Activated CD4-positive, alpha-beta T cell treated with anti-CD3 and anti-CD28 coated beads for 36 hours (primary cell): ENCODE results near the gene GUCA1A. TPM values are rescaled to one million over a fixed set of nuclear protein-coding genes. Genes with fewer than 3 reads are reported as not detected.
A peak's percentile ranks its signal among the peaks of the same experiment; 100 is the strongest.
"Not testable (repeated sequence)": the region's sequence is repeated elsewhere in the genome, so short reads cannot be mapped to it uniquely, and the experiment has no call there.

Experiments
- ATAC-seq: fragments of 200-7000 bp; cut with Tn5 transposase; one replicate; pipeline ENCODE4 v1.10.0; 2021; ENCODE audit warnings: mild to moderate bottlenecking, moderate library complexity
- CTCF ChIA-PET: fragments of 350-600 bp; sonication (Branson Sonifier 250); formaldehyde crosslinking; loops from one replicate; lab custom pipeline; 2021; ENCODE audit warnings: antibody characterized with exemption; lab: Charles Lee
- POLR2A ChIA-PET: fragments of 350-600 bp; sonication (Branson Sonifier 250); formaldehyde crosslinking; loops from one replicate; lab custom pipeline; 2021; ENCODE audit warnings: antibody characterized with exemption, inconsistent platforms; lab: Charles Lee
- DNase-seq: peaks from one replicate; pipeline ENCODE4 v3.0.0-alpha.2; 2020
- H3K27ac Mint-ChIP-seq: one replicate; pipeline ENCODE4 v1.8.0; 2021; ENCODE audit warnings: mixed read lengths
- H3K27me3 Mint-ChIP-seq: one replicate; pipeline ENCODE4 v1.8.0; 2021; ENCODE audit warnings: mixed read lengths
- H3K36me3 Mint-ChIP-seq: one replicate; pipeline ENCODE4 v1.8.0; 2021; ENCODE audit warnings: low read depth, mixed read lengths
- H3K4me1 Mint-ChIP-seq: one replicate; pipeline ENCODE4 v1.8.0; 2021; ENCODE audit warnings: mixed read lengths
- H3K4me3 Mint-ChIP-seq: one replicate; pipeline ENCODE4 v1.8.0; 2021; ENCODE audit warnings: mild to moderate bottlenecking, moderate library complexity, mixed read lengths
- H3K9me3 Mint-ChIP-seq: one replicate; pipeline ENCODE4 v1.8.0; 2021; ENCODE audit warnings: low read depth, mixed read lengths
- intact Hi-C, 2 experiments: fragments of 100-400 bp; cut with DNase I in 1 of 2; cut with micrococcal nuclease in 1 of 2; formaldehyde crosslinking; loops; one replicate each; pipeline versions ENCODE4 v1.14.2 to v1.15.1; 2022 to 2024; cut with DNase I, micrococcal nuclease
- total RNA-seq, 2 experiments: library from RNA; stranded (reverse); gene quantifications; one replicate each; pipeline ENCODE4 v1.2.3, GENCODE V29; 2021

The GUCA1A gene
- total RNA-seq, 2 experiments from 2014 or later: not detected

DNA sequence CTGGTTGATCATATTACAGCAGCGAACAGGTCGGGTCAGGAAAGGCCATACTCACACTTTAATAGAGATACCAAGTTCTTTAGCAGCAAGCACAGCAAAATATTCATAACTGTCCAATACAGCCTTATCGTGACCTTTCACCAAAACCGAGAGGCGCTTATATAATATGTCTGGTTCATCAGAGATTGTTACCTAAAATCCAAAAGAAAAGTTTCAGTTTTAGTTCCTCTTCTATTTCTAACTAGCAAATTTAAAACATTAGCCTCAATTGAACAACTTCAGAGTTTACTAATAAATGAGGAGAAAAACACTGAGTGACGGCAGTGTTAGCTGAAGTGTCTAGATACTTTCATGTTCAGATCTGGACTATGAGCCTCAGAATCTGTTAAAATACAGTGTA lies 38.6 kb downstream of the GUCA1A start:
- peaks cover 30% of the 10 kb centered on the region for H3K4me1 Mint-ChIP-seq
- H3K27ac Mint-ChIP-seq: no peak overlapping the region
- H3K36me3 Mint-ChIP-seq: peaks cover 43% of the 10 kb centered on the region
- DNase-seq: no peak
- no peak overlapping the region for H3K4me3 Mint-ChIP-seq
- ChIA-PET CTCF (interaction anchor here (0.7 to 2.1 kb wide), 3 partner anchors 42 to 326 kb away, joined by 3 to 5 read pairs (median 3); no protein-coding TSS in a partner anchor), POLR2A (no interaction called here)
- intact Hi-C loops: no loop called here
- no peaks in the 10 kb centered on the region for H3K9me3 Mint-ChIP-seq
- no peaks in the 10 kb centered on the region for H3K27me3 Mint-ChIP-seq
- no peak for ATAC-seq

DNA sequence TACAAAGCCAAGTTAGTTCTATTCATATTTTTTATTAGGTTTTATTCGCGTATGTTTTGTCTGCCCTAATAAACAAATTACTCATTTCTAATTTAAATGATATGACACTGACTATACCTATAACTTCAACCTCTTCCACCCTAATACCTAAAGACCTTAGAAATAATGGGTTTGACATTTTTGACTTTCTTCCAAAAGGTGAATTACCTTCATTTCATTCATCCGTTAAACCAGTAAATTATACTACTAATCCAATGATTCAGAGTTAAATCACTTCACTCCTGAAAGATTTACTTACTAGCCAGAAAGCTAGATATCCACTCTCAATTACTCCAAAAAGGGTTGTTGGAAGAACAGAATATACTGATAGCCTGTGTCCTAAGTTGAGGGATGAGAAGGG lies 39.3 kb downstream of the GUCA1A start:
- intact Hi-C loops: no loop called here
- CTCF ChIA-PET: interaction anchor here (0.7 to 2.1 kb wide), 2 partner anchors 42 to 325 kb away, joined by 3 to 5 read pairs; no protein-coding TSS in a partner anchor
- H3K27me3 Mint-ChIP-seq: no peaks in the 10 kb centered on the region
- H3K4me3 Mint-ChIP-seq: no peak overlapping the region
- H3K27ac Mint-ChIP-seq: no peak overlapping the region
- POLR2A ChIA-PET: no interaction called here
- peaks cover 32% of the 10 kb centered on the region for H3K4me1 Mint-ChIP-seq
- ATAC-seq (no peak), DNase-seq (no peak)
- peaks cover 43% of the 10 kb centered on the region for H3K36me3 Mint-ChIP-seq
- H3K9me3 Mint-ChIP-seq: no peaks in the 10 kb centered on the region

DNA sequence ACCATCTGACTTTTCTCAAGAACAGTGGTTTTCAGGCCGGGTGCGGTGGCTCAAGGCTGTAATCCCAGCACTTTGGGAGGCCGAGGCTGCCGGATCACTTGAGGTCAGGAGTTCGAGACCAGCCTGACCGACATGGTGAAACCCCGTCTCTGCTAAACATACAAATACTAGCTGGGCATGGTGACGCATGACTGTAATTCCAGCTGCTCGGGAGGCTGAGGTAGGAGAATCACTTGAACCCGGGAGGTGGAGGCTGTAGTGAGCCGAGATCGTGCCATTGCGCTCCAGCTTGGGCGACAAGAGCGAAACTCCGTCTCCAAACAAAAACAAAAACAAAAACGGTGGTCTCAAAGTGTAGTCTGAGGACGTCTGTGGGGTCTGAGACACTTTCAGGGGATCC lies 43.3 kb downstream of the GUCA1A start:
- POLR2A ChIA-PET: interaction anchor here (0.6 kb wide), 1 partner anchor 508 kb away, joined by 3 read pairs; no protein-coding TSS in a partner anchor
- ATAC-seq: not testable (repeated sequence)

DNA sequence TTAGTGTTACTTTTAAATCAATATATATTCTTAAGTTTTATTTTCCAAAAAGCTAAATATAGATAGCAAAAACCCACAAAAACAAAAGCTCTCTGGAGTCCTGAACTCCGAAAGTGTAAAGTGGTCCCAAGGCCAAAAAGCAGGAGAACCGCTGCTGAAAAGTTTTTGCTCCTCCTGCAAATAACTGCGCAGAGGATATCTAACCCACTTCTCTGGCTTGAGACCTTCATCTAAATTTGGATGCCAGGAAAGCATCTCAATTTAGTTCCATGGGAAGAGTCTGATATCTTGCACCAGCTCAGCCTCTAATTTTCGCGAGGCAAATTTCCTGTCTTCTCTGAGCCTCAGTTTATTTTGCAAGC lies 44.0 kb downstream of the GUCA1A start:
- no peak for DNase-seq
- ATAC-seq: no peak
- peaks cover 32% of the 10 kb centered on the region for H3K4me1 Mint-ChIP-seq
- intact Hi-C loops: loop anchor here (1.0 to 5.0 kb wide), 13 partner anchors 140 to 796 kb away; partner anchors contain the start of genes BYSL (in 2 of the 2), MED20 (in 2 of the 2), PRICKLE4 (in 2 of the 2) and MEA1 (in 1 of the 2)
- H3K9me3 Mint-ChIP-seq: no peaks in the 10 kb centered on the region
- H3K27ac Mint-ChIP-seq: peak overlapping the region; percentile 95
- no peaks in the 10 kb centered on the region for H3K27me3 Mint-ChIP-seq
- peak overlapping the region; percentile 100 for H3K4me3 Mint-ChIP-seq
- ChIA-PET CTCF (interaction anchor here (0.6 to 3.8 kb wide), 17 partner anchors 9 to 450 kb away, joined by 3 to 24 read pairs (median 4); partner anchors contain the start of gene UBR2), POLR2A (interaction anchor here (0.5 to 0.6 kb wide), 2 partner anchors 9 to 509 kb away, joined by 3 read pairs; no protein-coding TSS in a partner anchor)
- peaks cover 22% of the 10 kb centered on the region for H3K36me3 Mint-ChIP-seq

More for the DNA sequence above, 43.3 kb downstream of the GUCA1A start:
- not testable (repeated sequence) for H3K27me3 Mint-ChIP-seq, H3K9me3 Mint-ChIP-seq, DNase-seq
- intact Hi-C loops: loop anchor here (2.0 to 5.0 kb wide), 8 partner anchors 139 to 796 kb away; partner anchors contain the start of genes MEA1 (in 1 of the 2), PRICKLE4 (in 1 of the 2), RPL7L1 (in 1 of the 2) and TBCC (in 1 of the 2)
- CTCF ChIA-PET: interaction anchor here (0.8 to 3.8 kb wide), 11 partner anchors 9 to 450 kb away, joined by 3 to 24 read pairs (median 5); partner anchors contain the start of genes GUCA1B and UBR2
- peak overlapping the region; percentile 100 for H3K4me3 Mint-ChIP-seq
- H3K4me1 Mint-ChIP-seq: peaks cover 30% of the 10 kb centered on the region
- H3K27ac Mint-ChIP-seq: peak overlapping the region; percentile 63
- H3K36me3 Mint-ChIP-seq: peaks cover 22% of the 10 kb centered on the region

DNA sequence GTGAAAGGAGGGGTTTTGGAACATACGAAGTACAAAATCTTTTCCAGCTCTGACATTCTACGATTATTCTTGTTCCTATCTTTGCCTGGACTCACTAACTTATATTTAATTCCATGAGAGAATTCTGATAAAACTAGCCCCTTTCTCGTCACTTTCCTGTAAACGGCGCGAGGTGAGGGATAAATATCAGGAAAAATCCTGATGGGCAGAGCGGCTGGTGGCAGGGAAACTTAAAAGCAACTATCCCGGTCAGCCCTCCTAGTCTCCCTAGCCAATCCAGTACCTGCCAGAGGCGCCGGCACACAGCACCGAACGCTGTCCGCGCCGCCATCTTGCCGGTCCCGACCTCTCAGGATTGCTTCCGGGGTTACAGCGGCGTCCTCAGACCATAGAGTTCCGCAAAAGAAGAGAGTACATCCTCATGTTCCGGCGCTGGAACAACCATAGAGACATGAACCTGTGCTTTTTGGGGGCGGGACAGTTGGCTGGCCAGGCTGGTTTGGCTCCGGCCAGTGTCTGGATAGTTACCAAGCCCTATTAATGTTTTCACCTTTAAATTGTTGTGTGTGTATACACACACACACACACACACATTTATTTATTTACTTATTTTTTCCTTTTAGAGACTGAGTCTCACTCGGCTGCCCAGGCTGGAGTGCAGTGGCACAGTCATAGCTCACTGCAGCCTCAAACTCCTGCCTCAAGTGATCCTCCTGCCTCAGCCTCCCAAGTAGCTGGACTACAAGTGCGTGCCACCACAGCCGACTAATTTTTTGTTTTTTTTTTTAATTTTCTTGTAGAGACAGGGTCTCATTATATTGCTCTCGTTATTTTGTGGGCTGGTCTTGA lies 44.6 kb downstream of the GUCA1A start, which contains the start of gene MRPS10:
TSS of gene MRPS10 (minus strand) at position 343 of the 849 bp plus-strand sequence. CDS start at position 331, 12 bp downstream.
- Mint-ChIP-seq H3K9me3 (no peaks in the 10 kb centered on the region), H3K27me3 (no peaks in the 10 kb centered on the region), H3K4me1 (peaks cover 32% of the 10 kb centered on the region), H3K27ac (peak within 1 kb of the TSS; percentile 95), H3K4me3 (peak within 1 kb of the TSS; percentile 100), H3K36me3 (peaks cover 19% of the 10 kb centered on the region)
- POLR2A ChIA-PET: interaction anchor here (0.7 kb wide), 1 partner anchor 173 kb away, joined by 13 read pairs; no protein-coding TSS in a partner anchor
- ATAC-seq: peak; percentile 99
- intact Hi-C loops: loop anchor here (1.0 to 5.0 kb wide), 14 partner anchors 140 to 795 kb away; partner anchors contain the start of genes BYSL (in 2 of the 2), MED20 (in 2 of the 2), PRICKLE4 (in 2 of the 2) and MEA1 (in 1 of the 2)
- peak; percentile 95 for DNase-seq
- CTCF ChIA-PET: interaction anchor here (0.6 to 3.8 kb wide), 17 partner anchors 9 to 441 kb away, joined by 3 to 24 read pairs (median 4); partner anchors contain the start of gene UBR2

DNA sequence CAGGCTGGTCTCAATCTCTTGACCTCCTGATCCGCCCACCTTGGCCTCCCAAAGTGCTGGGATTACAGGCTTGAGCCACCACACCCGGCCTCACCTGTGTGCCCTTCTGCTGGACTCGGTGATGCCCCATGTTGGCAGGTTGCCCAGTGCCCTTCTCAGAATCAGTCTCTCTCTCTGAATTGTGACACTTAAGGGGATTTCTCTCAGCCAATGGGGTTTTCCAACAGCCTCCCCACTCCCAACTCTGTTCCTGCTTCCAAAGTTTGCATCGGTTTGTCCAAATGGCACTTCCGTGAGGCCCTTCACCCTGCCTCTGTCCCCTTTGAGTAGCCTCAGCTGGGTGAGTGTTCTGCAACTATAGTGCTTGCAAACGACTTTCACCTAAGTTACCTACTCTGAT lies 47.6 kb downstream of the GUCA1A start:
- Mint-ChIP-seq H3K27ac (peak overlapping the region; percentile 53), H3K27me3 (no peaks in the 10 kb centered on the region), H3K4me3 (no peak overlapping the region), H3K9me3 (no peaks in the 10 kb centered on the region), H3K4me1 (peaks cover 35% of the 10 kb centered on the region), H3K36me3 (peaks cover 7% of the 10 kb centered on the region)
- ChIA-PET CTCF (interaction anchor here (0.7 kb wide), 1 partner anchor 327 kb away, joined by 3 read pairs; no protein-coding TSS in a partner anchor), POLR2A (no interaction called here)
- DNase-seq (peak; percentile 35), ATAC-seq (no peak)
- intact Hi-C loops: no loop called here

DNA sequence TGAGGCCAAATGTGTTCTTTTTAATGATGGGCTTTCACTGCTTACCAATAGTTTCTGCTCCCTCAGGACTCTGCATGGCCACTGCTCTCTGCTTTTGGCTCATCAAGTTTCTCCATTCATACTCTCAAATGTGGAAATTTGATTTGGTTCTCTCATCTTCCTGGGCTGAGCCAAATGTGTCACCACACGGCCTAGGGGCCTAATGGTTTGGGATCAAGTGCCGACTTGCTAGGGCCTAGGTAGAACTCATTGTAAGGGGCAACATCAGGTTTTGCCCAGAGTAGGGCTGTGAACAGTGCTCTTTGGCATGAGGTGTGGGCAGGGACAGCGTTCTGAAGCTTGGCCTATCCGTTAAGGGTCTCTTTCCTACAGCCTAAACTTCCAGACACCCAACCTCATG lies 48.4 kb downstream of the GUCA1A start:
- Mint-ChIP-seq H3K9me3 (no peaks in the 10 kb centered on the region), H3K4me3 (no peak overlapping the region), H3K27ac (no peak overlapping the region), H3K36me3 (peaks cover 3% of the 10 kb centered on the region), H3K27me3 (no peaks in the 10 kb centered on the region), H3K4me1 (peaks cover 30% of the 10 kb centered on the region)
- intact Hi-C loops: no loop called here
- POLR2A ChIA-PET: no interaction called here
- CTCF ChIA-PET: interaction anchor here (0.5 to 1.9 kb wide), 3 partner anchors 176 to 343 kb away, joined by 3 to 7 read pairs (median 3); no protein-coding TSS in a partner anchor
- ATAC-seq (no peak), DNase-seq (no peak)

DNA sequence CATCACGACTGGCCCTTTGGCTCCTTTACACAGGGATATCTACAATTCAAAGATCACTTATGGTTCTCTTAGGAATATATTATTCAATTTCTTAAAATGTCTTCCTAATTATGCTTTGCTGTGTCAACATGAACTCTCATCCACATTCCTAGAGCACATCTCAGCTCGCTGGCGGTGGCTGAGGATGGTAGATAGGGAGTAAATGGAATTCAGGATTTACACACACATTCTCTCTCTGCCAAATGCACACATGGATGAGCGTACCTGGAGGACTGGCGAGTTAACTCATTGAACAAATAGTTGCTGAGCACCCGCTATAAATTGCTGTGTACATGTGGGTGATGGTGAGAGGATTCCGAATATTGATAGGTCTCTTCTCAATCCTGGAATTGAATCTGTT lies 49.3 kb downstream of the GUCA1A start:
- peaks cover 26% of the 10 kb centered on the region for H3K4me1 Mint-ChIP-seq
- no peak overlapping the region for H3K4me3 Mint-ChIP-seq
- DNase-seq: no peak
- CTCF ChIA-PET: interaction anchor here (1.0 to 1.9 kb wide), 2 partner anchors 326 to 435 kb away, joined by 3 to 7 read pairs; partner anchors contain the start of gene TOMM6
- H3K9me3 Mint-ChIP-seq: no peaks in the 10 kb centered on the region
- intact Hi-C loops: no loop called here
- no peaks in the 10 kb centered on the region for H3K27me3 Mint-ChIP-seq
- no peak overlapping the region for H3K27ac Mint-ChIP-seq
- H3K36me3 Mint-ChIP-seq: peaks cover 2% of the 10 kb centered on the region
- no peak for ATAC-seq
- POLR2A ChIA-PET: no interaction called here

DNA sequence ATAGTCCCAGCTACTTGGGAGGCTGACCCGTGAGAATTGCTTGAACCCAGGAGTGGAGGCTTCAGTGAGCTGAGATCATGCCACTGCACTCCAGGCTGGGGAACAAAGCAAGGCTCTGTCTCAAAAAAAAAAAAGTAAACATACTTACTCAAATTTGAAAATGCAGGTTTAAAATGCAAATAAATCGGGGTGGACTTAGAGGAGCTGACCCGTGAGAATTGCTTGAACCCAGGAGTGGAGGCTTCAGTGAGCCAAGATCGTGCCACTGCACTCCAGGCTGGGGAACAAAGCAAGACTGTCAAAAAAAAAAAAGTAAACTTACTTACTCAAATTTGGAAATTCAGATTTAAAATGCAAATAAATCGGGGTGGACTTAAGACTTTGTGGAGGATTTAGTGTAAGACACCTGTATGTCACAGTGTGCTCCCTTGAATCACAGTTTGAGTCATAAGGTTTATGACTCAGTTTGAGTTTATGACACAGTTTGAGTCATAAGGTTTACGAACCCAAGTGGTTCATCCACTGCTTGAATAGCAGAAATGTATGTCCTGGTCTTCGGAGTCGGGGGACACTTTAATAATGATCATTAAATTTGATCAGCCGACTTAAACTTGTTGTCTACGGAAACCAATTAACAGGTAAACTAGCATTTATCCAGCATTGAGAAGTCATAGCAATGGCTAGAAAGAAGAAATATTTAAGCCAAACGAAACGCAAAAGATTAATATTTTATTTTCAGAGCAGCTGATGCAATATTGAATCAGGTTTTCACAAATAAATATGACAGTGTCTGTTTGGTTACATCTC lies 51.3 kb downstream of the GUCA1A start:
- ATAC-seq: peak; percentile 98
- intact Hi-C loops: loop anchor here (1.0 to 2.0 kb wide), 2 partner anchors 116 to 322 kb away; no protein-coding TSS in a partner anchor
- no peaks in the 10 kb centered on the region for H3K9me3 Mint-ChIP-seq
- ChIA-PET POLR2A (no interaction called here), CTCF (interaction anchor here (0.5 to 3.6 kb wide), 10 partner anchors 8 to 678 kb away, joined by 3 to 24 read pairs (median 3); partner anchors contain the start of gene MRPS10)
- peaks cover 26% of the 10 kb centered on the region for H3K4me1 Mint-ChIP-seq
- peak overlapping the region; percentile 47 for H3K4me3 Mint-ChIP-seq
- H3K27me3 Mint-ChIP-seq: no peaks in the 10 kb centered on the region
- peaks cover 1% of the 10 kb centered on the region for H3K36me3 Mint-ChIP-seq
- DNase-seq: no peak
- H3K27ac Mint-ChIP-seq: peak overlapping the region; percentile 73

DNA sequence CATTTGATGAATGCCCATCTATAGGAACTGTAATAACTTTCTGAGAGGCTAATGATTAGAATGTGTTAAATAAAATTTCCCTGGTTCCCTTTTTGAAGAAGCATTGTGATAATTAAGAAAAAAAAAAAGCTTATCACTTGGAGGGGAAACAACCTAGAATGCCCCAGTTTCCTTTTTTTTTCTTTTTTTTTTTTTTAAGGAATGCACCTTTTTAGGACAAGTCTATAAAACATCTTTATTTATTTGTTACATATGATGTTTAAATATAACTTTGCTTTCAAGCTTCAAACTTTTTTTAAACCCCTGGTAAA lies 51.8 kb downstream of the GUCA1A start:
- DNase-seq (no peak), ATAC-seq (no peak)
- intact Hi-C loops: loop anchor here in 1 of 2 experiments (2.0 kb wide), 1 partner anchor 322 kb away; no protein-coding TSS in a partner anchor
- no peak overlapping the region for H3K4me3 Mint-ChIP-seq
- H3K4me1 Mint-ChIP-seq: peaks cover 26% of the 10 kb centered on the region
- H3K27ac Mint-ChIP-seq: no peak overlapping the region
- ChIA-PET POLR2A (no interaction called here), CTCF (interaction anchor here (0.7 to 3.6 kb wide), 5 partner anchors 9 to 322 kb away, joined by 3 to 24 read pairs (median 3); partner anchors contain the start of gene MRPS10)
- H3K9me3 Mint-ChIP-seq: no peaks in the 10 kb centered on the region
- H3K36me3 Mint-ChIP-seq: peaks cover 2% of the 10 kb centered on the region
- H3K27me3 Mint-ChIP-seq: no peaks in the 10 kb centered on the region
